ENCODE data around the gene BAHCC1.

Gene BAHCC1

GRCh38 chr17:81474958-81475357 is 79.7 kb downstream of the BAHCC1 start (continued):
- no peak for TF ChIP-seq ISL1 (CRISPR knock-in tag; IDR thresholded peaks at IDR 0.05)

- TF ChIP-seq ESRRG (CRISPR knock-in tag; IDR thresholded peaks at IDR 0.05) (no peak), RARB (CRISPR knock-in tag; IDR thresholded peaks at IDR 0.05) (no peak), PATZ1 (CRISPR knock-in tag; IDR thresholded peaks at IDR 0.05; ENCODE audit: borderline replicate concordance) (no peak)
Measured at GRCh38 chr17:81476097-81476496, 80.8 kb downstream of the BAHCC1 start.

DNA sequence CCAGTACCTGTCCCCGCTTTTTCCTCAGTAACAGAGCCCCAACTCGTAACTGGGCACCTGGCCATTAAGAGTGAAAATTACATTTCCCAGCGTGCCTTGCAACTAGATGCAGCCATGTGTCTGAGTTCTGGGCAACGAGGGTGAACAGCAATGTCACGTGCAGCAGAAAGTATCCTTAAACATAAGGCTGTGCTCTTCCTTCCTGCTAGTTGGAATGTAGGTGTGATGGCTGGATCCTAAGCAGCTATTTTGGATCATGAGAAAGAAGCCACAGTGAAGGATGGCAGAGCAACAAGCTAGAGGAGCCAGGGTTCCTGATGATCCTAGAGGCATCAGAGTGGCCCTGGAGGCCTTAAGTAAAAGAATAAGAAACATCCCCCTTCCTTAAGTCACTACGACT is 81.4 kb downstream of the BAHCC1 start:
- no peak for ATAC-seq
- TF ChIP-seq CSDC2 (CRISPR knock-in tag; IDR thresholded peaks at IDR 0.05) (no peak), ZNF70 (CRISPR knock-in tag; IDR thresholded peaks at IDR 0.05) (no peak), TOX (CRISPR knock-in tag; IDR thresholded peaks at IDR 0.05; ENCODE audit: borderline replicate concordance) (no peak), TCF4 (CRISPR knock-in tag; IDR thresholded peaks at IDR 0.05; ENCODE audit: borderline replicate concordance) (no peak), BACH2 (CRISPR knock-in tag; IDR thresholded peaks at IDR 0.05; ENCODE audit: borderline replicate concordance) (no peak), PATZ1 (CRISPR knock-in tag; IDR thresholded peaks at IDR 0.05; ENCODE audit: borderline replicate concordance) (no peak), RARB (CRISPR knock-in tag; IDR thresholded peaks at IDR 0.05) (no peak)

More at GRCh38 chr17:81476097-81476496, 80.8 kb downstream of the BAHCC1 start:
- ATAC-seq = no peak

DNA sequence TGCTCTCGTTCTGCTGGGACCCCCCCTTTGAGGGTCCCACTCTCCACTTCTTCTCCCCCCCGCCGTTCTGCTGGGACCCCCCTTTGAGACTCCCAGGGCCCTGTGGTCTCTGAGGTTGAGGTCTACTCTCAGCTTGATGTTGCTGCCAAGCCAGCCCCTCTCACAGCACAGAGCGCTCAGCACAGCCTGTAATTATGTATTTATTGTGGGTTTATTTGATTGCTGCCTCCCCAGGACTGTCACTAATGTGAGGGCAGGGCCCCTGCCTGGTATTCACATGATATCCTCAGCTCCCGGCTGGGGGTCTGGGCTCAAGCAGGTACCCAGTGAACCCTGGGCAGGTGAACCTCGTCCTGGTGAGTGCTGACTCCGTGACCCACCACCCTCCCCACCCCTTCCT is 81.9 kb downstream of the BAHCC1 start:
- TF ChIP-seq ZNF565 (CRISPR knock-in tag; conservative IDR thresholded peaks at IDR 0.05; ENCODE audit: low read depth) (no peak), CSDC2 (CRISPR knock-in tag; IDR thresholded peaks at IDR 0.05) (no peak), ZNF70 (CRISPR knock-in tag; IDR thresholded peaks at IDR 0.05) (no peak), RARB (CRISPR knock-in tag; IDR thresholded peaks at IDR 0.05) (no peak), OSR1 (CRISPR knock-in tag; IDR thresholded peaks at IDR 0.05) (no peak), ESRRG (CRISPR knock-in tag; IDR thresholded peaks at IDR 0.05) (no peak), ZNF8 (CRISPR knock-in tag; IDR thresholded peaks at IDR 0.05) (no peak), CREB5 (CRISPR knock-in tag; IDR thresholded peaks at IDR 0.05; ENCODE audit: low read depth) (no peak), TCF4 (CRISPR knock-in tag; IDR thresholded peaks at IDR 0.05; ENCODE audit: borderline replicate concordance) (no peak), ZFP3 (CRISPR knock-in tag; IDR thresholded peaks at IDR 0.05) (no peak), PPARA (CRISPR knock-in tag; IDR thresholded peaks at IDR 0.05; ENCODE audit: borderline replicate concordance) (no peak)
- TF ChIP-seq, protein P1, sequence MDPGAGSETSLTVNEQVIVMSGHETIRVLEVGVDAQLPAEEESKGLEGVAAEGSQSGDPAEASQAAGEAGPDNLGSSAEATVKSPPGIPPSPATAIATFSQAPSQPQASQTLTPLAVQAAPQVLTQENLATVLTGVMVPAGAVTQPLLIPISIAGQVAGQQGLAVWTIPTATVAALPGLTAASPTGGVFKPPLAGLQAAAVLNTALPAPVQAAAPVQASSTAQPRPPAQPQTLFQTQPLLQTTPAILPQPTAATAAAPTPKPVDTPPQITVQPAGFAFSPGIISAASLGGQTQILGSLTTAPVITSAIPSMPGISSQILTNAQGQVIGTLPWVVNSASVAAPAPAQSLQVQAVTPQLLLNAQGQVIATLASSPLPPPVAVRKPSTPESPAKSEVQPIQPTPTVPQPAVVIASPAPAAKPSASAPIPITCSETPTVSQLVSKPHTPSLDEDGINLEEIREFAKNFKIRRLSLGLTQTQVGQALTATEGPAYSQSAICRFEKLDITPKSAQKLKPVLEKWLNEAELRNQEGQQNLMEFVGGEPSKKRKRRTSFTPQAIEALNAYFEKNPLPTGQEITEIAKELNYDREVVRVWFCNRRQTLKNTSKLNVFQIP (CRISPR knock-in tag; IDR thresholded peaks at IDR 0.05; ENCODE audit: borderline replicate concordance, low read depth) = no peak
- no peak for ATAC-seq

GRCh38 chr17:81478119-81478518 is 82.9 kb downstream of the BAHCC1 start:
- no peak for ATAC-seq
- TF ChIP-seq ARNTL (CRISPR knock-in tag; IDR thresholded peaks at IDR 0.05; ENCODE audit: borderline replicate concordance, low read depth) = no peak
- no peak for TF ChIP-seq PPARA (CRISPR knock-in tag; IDR thresholded peaks at IDR 0.05; ENCODE audit: borderline replicate concordance)
- TF ChIP-seq CREB5 (CRISPR knock-in tag; IDR thresholded peaks at IDR 0.05; ENCODE audit: low read depth) = no peak
- no peak for TF ChIP-seq CSDC2 (CRISPR knock-in tag; IDR thresholded peaks at IDR 0.05)
- TF ChIP-seq ZC3H10 (CRISPR knock-in tag; IDR thresholded peaks at IDR 0.05) = no peak
- TF ChIP-seq, protein P2, sequence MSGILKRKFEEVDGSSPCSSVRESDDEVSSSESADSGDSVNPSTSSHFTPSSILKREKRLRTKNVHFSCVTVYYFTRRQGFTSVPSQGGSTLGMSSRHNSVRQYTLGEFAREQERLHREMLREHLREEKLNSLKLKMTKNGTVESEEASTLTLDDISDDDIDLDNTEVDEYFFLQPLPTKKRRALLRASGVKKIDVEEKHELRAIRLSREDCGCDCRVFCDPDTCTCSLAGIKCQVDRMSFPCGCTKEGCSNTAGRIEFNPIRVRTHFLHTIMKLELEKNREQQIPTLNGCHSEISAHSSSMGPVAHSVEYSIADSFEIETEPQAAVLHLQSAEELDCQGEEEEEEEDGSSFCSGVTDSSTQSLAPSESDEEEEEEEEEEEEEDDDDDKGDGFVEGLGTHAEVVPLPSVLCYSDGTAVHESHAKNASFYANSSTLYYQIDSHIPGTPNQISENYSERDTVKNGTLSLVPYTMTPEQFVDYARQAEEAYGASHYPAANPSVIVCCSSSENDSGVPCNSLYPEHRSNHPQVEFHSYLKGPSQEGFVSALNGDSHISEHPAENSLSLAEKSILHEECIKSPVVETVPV (CRISPR knock-in tag; IDR thresholded peaks at IDR 0.05) = no peak
- TF ChIP-seq TOX (CRISPR knock-in tag; IDR thresholded peaks at IDR 0.05; ENCODE audit: borderline replicate concordance) = no peak
- TF ChIP-seq ESRRG (CRISPR knock-in tag; IDR thresholded peaks at IDR 0.05) = no peak
- TF ChIP-seq, protein P1 (CRISPR knock-in tag; IDR thresholded peaks at IDR 0.05; ENCODE audit: borderline replicate concordance, low read depth) = no peak
- TF ChIP-seq BACH2 (CRISPR knock-in tag; IDR thresholded peaks at IDR 0.05; ENCODE audit: borderline replicate concordance) = no peak
- TF ChIP-seq ZNF565 (CRISPR knock-in tag; conservative IDR thresholded peaks at IDR 0.05; ENCODE audit: low read depth) = no peak
- no peak for TF ChIP-seq OSR1 (CRISPR knock-in tag; IDR thresholded peaks at IDR 0.05)
- TF ChIP-seq TCF4 (CRISPR knock-in tag; IDR thresholded peaks at IDR 0.05; ENCODE audit: borderline replicate concordance) = no peak
- no peak for TF ChIP-seq RARB (CRISPR knock-in tag; IDR thresholded peaks at IDR 0.05)
- TF ChIP-seq ZNF70 (CRISPR knock-in tag; IDR thresholded peaks at IDR 0.05) = no peak
- no peak for TF ChIP-seq ZFP30 (CRISPR knock-in tag; IDR thresholded peaks at IDR 0.05)

All from SK-N-SH treated with all-trans-retinoic acid at 6 μM for 48 hours (cell line).